Measurements from ENCODE around the gene MYOZ3.
A peak's percentile ranks its signal among the peaks of the same experiment; 100 is the strongest.

Gene MYOZ3

DNA sequence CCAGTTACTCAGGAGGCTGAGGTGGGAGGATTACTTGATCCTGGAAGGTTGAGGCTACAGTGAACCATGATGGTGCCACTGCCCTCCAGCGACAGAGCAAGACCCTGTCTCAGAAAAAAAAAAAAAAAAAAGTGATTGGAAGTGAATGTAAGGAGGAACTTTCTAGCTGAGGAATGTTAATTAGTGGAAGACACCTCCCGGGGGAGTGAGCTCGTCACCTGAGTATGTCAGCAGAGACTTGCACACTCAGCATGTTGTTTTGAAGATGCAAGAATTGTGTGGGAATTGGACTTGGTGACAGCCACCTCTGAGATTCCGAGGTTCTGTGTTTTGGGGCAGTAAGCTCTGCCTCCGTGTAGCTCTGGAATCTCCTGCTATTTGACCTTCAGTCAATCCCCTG, 17.0 kb upstream of the MYOZ3 start:
- no peak for DNase-seq

DNA sequence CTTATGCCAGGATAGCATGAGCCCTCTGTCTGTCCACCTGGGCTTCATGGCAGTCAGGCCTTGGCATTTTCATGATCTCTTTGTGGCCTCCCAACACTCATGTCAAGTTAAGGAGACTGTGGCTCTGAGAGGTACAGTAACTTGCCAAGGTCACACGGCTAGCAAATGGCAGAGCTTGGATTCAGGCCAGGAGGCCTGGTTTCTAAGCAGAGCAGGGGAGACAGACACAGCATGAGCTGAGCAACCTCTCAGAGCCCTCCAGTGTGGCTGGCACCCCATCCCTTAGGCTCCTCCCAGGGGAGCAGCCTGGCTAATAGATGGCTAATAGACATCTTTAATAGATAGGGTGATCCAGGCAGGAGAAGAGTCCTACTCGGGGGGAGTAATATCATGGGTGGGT, 16.5 kb upstream of the MYOZ3 start:
- peak; percentile 16 for DNase-seq

DNA sequence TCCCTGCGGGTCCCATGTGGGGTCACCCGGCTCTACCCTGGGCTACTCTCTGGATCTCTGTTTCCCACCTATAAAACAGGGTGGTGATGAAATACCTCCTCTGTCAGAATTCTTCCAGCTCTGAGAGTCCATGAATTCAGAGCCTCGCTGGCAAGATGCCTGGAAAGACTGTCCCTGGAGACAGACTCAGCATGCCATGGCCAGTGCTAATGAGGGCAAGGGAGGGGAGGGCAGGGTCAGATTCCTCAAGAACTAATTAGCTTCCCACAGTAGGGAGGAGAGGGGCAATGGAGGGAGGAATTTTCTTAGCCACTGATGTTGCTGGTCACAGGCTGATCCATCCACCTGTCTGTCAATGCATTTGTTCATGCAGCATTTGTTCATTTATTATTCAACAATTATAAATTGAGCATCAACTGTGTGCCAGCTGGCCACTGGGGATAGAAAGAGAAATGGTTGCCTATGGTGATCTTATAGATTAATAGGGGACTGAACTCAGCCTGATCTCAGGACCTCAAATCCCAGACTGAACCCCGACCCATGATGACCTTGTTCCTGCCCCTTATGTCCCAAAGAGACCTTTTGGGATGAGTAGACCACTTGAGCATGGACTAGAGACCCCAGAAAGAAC, 15.9 kb upstream of the MYOZ3 start:
- peak; percentile 13 for DNase-seq

DNA sequence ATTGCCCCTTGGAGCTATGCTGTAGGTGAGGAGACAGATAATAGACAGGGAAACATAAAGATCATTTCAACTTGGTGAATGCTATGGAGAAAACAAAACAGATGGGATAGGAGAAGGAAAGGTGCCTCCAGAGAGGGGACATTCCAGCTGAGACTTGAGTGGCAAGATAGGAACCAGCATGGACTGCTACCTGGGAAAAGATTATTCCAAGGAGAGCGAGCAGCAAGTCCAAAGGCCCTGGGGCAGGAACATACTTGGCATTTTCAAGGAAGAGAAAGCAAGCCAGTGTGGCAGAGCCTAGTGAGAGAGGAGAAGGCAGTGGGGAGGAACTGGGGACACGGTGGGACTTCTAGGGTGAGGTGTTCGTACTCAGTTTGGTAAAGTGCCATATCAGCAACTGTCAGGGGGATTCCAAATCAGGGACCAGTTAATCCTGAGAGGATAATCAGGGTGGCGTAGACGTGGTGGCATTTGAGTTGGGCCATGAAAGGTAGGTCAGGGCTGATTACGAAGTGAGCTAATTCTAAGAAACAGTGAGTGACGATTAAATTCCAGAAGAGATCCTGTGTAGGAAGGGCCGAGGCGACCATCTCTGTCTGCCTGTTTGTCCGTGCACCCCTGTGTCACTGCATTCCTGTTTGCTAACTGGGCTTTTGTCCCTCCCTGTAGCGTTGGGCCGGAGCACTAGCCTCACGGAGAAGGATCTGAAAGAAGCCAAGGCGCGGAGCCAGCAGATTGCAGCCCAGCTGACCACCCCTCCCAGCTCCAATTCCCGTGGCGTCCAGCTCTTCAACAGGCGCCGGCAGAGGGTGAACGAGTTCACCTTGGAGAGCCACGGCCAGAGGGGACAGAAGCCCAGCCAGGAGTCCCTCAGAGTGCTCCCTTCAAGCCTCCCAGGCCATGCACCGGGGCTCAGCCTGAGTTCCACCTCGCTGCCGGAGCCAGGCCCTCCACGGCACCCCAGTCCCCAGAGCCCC, 13.5 kb upstream of the MYOZ3 start:
- no peak for DNase-seq

DNA sequence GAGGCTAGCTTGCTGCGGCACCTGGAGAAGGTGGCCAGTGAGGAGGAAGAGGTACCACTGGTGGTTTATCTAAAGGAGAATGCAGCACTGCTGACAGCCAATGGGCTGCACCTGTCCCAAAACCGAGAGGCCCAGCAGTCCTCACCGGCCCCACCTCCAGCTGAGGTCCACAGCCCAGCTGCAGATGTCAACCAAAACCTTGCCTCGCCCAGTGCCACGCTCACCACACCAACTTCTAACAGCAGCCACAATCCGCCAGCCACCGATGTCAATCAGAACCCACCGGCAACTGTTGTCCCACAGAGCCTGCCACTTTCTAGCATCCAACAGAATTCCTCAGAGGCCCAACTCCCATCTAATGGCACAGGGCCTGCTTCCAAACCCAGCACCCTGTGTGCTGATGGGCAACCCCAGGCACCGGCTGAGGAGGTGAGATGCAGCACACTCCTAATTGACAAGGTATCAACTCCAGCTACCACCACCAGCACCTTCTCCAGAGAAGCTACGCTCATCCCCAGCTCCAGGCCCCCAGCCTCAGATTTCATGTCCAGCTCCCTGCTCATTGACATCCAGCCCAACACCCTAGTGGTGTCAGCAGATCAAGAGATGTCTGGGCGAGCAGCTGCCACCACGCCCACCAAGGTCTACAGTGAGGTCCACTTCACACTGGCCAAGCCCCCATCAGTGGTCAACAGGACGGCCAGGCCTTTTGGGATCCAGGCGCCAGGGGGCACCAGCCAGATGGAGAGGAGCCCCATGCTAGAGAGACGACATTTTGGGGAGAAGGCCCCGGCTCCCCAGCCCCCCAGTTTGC, 12.6 kb upstream of the MYOZ3 start:
- no peak for DNase-seq

DNA sequence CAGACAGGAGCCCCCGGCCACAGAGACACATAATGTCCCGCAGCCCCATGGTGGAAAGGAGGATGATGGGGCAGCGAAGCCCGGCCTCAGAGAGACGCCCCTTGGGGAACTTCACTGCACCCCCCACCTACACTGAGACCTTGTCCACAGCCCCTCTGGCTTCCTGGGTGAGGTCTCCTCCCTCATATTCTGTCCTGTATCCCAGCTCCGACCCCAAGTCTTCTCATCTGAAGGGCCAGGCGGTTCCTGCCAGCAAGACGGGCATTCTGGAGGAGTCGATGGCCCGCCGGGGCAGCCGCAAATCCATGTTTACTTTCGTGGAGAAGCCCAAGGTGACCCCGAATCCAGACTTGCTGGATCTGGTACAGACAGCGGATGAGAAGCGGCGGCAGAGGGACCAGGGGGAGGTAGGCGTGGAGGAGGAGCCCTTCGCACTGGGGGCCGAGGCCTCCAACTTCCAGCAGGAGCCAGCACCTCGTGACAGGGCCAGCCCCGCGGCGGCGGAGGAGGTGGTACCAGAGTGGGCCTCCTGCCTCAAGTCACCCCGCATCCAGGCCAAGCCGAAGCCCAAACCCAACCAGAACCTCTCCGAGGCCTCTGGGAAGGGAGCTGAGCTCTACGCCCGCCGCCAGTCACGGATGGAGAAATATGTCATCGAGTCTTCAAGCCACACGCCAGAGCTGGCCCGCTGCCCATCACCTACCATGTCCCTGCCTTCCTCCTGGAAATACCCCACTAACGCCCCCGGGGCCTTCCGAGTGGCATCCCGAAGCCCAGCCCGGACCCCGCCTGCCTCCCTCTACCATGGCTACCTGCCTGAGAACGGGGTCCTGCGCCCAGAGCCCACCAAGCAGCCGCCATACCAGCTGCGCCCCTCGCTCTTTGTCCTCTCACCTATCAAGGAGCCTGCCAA, 11.7 kb upstream of the MYOZ3 start:
- no peak for DNase-seq

DNA sequence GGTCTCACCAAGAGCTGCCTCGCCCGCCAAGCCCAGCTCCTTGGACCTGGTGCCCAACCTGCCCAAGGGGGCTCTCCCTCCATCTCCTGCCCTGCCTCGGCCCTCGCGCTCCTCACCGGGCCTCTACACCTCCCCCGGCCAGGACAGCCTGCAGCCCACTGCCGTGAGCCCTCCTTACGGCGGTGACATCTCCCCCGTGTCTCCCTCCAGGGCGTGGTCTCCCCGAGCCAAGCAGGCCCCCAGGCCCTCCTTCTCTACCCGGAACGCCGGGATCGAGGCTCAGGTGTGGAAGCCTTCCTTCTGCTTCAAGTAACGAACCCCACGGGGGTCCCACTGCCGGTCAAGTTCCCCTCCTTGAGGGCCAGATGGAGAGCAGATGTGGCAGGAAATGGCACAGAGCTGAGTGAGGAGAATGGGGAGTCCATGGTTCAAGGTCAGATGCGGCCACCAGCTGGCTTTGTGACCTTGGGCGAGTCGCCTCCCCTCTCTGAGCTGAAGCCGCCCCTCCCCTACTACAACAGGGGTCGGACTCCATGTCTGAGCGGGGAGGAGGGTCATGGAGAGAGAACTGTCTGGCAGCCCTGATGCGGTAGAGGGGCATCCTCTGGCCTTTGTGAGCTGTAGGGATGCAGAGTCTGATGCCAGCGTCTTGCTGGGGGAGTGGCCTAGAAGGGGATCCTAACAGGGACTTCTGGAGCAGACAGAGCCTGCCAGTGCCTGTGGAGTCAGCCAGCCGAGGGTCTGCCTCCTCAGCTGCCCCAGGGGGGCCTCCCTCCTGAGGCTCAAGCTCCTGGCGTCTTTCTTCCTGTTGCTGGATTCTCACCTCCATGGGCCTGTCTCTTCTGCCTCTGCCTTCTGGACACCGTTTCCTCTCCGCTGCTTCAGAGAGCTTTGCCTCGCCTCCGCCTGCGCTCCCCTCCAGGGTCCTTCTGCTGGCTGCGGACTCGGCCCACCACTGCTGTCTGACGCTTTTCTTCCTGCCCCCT, 10.7 kb upstream of the MYOZ3 start:
- DNase-seq = no peak

DNA sequence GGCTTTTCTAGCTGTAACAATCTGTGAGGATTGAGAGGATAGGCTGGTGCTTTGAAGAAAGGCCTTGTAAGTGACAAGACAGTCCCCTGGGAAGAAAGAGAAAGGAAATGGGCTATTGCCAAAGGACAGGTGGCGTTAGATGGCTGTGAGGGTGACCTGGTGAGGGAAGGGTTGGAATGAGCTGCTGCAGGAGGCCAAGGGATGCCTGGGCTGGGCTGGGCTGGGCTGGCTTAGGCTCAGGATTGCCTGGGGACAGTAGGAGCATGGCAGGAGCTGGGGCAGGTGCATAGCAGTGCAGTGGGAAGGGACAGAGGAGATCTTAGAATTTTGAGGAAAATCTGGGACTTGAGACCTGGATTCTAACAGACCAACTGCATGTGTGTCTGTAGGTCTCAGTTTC, 9.7 kb upstream of the MYOZ3 start:
- DNase-seq = no peak

DNA sequence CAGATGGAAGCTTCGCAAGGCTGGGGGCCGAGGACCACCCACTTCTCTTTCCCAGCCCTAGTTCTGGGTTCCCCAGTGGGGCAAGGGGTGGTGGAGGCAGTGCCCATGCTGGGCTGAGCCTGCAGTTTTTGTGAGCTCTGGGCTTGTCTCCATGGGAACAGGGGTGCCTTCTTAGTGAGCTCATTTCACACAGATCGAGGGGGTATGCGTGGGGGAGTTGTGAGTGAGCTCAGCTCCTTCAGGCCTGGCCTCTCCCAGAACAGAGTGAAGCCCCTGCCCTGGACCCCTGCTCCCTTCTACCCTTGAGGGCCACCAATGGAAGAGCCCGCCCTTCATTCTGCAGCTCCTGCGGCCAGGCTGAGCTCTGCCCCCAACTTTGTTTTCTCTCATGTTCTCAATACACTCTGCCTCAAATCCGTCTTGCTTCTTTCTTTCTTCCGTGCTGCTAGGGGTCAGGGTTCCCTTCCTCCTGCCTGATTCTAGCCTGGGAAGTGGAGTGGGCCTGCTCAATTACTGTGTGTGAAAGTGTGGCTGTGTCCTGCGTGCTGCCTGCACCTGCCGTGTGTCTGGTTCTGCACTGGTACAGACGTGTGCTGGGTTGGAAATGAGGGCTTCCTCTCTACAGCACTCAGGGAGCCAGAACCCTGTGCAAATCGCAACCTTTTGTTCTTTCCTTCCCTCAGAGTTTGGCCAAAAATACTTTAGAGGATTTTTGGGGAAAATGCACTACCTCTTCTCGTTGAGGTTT, 9.0 kb upstream of the MYOZ3 start:
- no peak for DNase-seq

DNA sequence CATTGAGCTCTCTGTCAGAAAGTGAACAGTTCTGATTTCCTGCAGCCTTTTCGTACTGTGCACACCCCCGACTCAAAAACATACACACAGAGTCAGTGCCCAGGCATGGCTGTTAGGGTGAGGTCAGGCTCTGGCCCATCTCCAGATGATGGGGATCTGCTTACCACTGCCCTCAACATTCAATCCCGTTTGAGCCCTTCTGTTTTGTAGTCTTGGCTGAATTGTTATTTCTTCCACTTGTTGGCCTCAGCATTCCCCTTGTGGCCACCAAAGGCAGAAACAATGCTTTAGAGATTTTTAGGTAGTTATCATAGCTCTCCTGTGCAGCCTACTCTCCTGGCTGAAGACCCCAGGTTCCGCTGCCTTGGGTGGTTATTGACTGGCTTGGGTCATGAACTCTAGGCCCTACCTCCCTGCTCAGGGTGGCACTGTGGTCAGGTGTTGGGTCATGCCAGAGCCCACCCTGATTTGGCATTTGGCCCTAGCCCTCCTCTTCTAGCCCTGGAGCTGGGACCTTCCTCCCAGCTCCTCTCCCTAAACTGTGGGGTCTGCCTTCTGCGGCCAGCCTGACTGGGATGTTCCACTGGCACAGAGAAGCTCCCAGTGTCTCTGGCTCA, 7.8 kb upstream of the MYOZ3 start:
- DNase-seq = no peak

DNA sequence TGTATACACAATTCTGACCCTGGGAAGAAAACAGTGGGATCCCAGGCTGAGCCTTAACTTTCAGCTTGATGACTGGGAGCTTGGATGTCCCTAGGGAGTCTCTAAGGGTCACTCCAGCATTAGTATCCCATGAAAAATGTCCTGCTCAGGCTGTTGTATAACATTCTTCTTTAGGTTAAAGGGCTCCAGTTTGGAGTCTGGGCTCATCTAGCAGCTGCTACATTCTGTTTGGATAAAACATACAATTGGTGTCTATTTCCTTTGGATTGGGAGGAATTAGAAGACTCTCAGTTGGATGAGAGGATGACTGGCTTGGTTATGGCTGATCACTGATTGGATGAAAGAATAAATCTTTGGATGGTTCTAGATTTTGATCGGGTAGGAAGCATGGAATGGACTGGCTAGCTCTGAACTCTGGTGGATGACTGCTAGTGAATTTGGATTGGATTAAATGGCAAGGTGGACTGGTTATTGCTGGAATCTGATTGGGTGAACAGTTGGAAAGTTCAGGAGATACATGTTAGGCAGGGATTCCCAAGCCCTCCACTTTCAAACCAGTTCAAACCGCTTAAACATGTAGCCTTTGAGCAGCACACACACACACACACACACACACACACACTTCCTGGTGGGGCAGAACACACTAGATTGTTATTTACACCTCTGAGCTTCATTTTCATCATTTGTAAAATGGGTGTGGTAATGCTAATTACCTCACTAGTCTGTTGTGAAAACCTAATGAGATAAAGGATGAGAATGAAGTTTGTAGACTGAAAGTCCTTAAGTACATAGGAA, 7.1 kb upstream of the MYOZ3 start:
- DNase-seq = no peak

DNA sequence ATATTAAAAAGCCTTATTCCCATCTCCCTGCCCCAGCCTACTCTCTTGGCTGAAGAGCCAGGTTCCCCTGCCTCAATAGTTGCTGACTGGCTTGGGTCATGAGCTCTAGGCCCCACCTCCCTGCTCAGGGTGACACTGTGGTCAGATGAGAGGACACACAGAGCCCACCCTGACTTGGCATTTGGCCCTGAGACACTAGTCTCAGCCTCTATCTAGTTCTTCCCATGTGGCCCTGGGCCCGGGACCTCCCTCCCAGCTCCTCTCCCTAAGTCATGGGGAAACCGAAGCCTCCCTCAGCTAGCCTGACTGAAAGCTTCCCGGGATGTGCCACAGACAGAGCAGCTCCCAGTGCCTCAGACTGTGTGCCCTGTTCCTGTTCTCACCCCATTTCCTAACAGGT, 5.8 kb upstream of the MYOZ3 start:
- no peak for DNase-seq

DNA sequence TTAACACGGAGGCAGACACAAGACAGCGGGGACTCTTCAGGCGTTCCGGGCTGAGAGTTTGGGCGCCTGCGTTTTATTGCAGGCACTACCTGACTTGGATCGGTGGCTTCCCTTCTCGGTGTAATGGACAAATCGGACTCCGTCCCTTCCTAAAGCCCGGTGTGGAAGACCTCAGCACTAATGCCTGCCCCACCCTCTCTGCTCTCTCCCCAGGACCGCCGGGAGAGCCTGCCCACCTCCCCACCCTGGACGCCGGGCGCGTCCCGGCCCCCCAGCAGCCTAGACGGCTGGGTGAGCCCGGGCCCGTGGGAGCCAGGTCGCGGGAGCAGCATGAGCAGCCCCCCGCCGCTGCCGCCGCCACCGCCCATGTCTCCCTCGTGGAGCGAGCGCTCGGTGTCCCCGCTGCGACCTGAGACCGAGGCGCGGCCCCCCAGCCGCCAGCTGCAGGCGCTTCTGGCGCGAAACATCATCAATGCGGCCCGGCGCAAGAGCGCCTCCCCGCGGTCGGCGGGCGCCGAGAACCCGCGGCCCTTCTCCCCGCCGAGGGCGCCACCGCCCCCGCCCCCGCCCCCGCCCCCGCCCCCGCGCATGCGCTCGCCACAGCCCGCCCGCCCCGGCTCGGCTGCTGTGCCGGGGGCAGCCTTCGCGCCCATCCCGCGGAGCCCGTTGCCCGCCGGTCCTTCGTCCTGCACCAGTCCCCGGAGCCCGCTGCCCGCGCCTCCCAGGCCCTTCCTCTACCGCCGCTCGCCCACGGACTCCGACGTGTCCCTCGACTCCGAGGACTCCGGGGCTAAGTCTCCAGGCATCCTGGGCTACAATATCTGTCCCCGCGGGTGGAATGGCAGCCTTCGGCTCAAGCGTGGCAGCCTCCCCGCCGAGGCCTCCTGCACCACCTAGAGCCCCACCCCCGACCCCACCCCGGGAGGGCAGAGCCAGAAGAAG, 4.6 kb upstream of the MYOZ3 start:
- DNase-seq = peak; percentile 63

DNA sequence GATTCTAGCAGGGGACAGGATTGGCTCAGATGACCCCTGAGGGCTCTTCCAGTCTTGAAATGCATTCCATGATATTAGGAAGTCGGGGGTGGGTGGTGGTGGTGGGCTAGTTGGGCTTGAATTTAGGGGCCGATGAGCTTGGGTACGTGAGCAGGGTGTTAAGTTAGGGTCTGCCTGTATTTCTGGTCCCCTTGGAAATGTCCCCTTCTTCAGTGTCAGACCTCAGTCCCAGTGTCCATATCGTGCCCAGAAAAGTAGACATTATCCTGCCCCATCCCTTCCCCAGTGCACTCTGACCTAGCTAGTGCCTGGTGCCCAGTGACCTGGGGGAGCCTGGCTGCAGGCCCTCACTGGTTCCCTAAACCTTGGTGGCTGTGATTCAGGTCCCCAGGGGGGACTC, 2.9 kb upstream of the MYOZ3 start:
- no peak for DNase-seq

DNA sequence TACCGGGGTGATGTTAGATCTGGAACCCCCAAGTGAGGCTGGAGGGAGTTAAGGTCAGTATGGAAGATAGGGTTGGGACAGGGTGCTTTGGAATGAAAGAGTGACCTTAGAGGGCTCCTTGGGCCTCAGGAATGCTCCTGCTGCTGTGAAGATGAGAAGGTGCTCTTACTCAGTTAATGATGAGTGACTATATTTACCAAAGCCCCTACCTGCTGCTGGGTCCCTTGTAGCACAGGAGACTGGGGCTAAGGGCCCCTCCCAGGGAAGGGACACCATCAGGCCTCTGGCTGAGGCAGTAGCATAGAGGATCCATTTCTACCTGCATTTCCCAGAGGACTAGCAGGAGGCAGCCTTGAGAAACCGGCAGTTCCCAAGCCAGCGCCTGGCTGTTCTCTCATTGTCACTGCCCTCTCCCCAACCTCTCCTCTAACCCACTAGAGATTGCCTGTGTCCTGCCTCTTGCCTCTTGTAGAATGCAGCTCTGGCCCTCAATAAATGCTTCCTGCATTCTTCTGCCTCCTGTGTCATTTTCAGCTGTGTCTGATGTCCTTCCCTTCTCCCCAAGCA, 2.3 kb upstream of the MYOZ3 start:
- no peak for DNase-seq

DNA sequence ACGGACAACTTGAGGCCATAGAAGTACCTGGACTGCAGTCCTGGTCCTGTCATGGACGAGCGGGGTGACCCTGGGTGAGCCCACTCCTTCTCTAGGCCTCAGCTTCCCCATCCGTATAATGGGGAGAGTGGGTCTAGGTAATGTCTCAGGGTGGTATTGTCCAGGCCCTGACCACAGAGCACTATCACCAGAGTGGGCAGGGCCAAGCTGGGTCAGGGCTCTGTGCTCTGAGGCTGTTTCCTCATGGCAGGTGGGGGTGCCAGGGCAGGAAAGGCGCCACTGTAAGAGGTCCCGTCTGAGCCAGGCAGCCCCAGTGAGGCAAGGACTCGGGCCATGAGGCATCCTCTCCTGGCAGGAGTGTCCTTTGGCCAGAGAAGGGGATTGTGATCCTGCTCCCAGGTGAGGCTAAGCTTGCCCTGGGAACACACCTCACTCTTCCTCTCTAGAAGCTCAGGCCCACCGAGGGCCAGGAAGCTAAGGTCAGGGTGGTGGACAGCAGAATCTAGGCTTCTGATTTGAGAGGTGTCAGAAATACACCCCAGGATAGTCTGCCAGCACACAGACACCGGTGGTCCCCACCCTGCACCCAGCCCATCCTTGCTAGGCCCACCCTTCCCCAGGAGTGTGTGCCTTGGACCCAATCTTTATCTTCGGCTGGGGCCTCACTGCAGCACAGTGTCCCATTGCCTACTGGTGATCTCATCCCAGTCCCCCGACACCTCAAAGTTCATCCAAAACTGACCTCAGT, 1.5 kb upstream of the MYOZ3 start:
- no peak for DNase-seq
